ENCODE data around the gene PDE10A. TPM values are rescaled to one million over a fixed set of nuclear protein-coding genes. Genes with fewer than 3 reads are reported as not detected.
A peak's percentile ranks its signal among the peaks of the same experiment; 100 is the strongest.

Gene PDE10A
- total and polyA plus RNA-seq, 5 donors, result 3.6 to 8.5 (median 4.2) TPM

GRCh38 chr6:165345700-165346099 is 317.3 kb downstream of the PDE10A start:
- no peak overlapping the region for H3K27ac ChIP-seq (ENCODE audit: low read length)
- no peaks in the 10 kb centered on the region for H3K4me1 ChIP-seq (ENCODE audit: control insufficient read depth, insufficient read depth, low read length)
- 88% methylated on average over 4 of the region's 4 CpGs for WGBS
- intact Hi-C loops (cut with DNase I), result no loop called here
- no peaks in the 10 kb centered on the region for H3K9me3 ChIP-seq (ENCODE audit: control insufficient read depth, low read length)
- ATAC-seq (no peak), DNase-seq (no peak)
- H3K4me3 ChIP-seq (ENCODE audit: low read length), result no peak overlapping the region
- no peaks in the 10 kb centered on the region for H3K27me3 ChIP-seq (ENCODE audit: control insufficient read depth, insufficient read depth)

- Histone ChIP-seq H3K9me3 (ENCODE audit: control insufficient read depth, low read length) (no peaks in the 10 kb centered on the region), H3K27ac (ENCODE audit: low read length) (no peak overlapping the region), H3K4me1 (ENCODE audit: control insufficient read depth, insufficient read depth, low read length) (no peaks in the 10 kb centered on the region), H3K27me3 (ENCODE audit: control insufficient read depth, insufficient read depth) (no peaks in the 10 kb centered on the region), H3K4me3 (ENCODE audit: low read length) (no peak overlapping the region)
- 83% methylated on average over 5 of the region's 5 CpGs for whole genome bisulfite sequencing
- ATAC-seq, result no peak
- no peak for DNase-seq
- intact Hi-C loops (cut with DNase I), result no loop called here
Observed at GRCh38 chr6:165340532-165340931, 322.5 kb downstream of the PDE10A start.

GRCh38 chr6:165325609-165326008 is 337.4 kb downstream of the PDE10A start:
- H3K9me3 ChIP-seq (ENCODE audit: control insufficient read depth, low read length), result peaks cover 2% of the 10 kb centered on the region
- H3K27ac ChIP-seq (ENCODE audit: low read length), result no peak overlapping the region
- WGBS, result 80% methylated on average over 7 of the region's 7 CpGs
- intact Hi-C loops (cut with DNase I), result no loop called here
- ATAC-seq, result no peak
- DNase-seq, result no peak
- no peaks in the 10 kb centered on the region for H3K4me1 ChIP-seq (ENCODE audit: control insufficient read depth, insufficient read depth, low read length)
- H3K27me3 ChIP-seq (ENCODE audit: control insufficient read depth, insufficient read depth), result no peaks in the 10 kb centered on the region
- H3K4me3 ChIP-seq (ENCODE audit: low read length), result no peak overlapping the region

- Histone ChIP-seq H3K4me1 (ENCODE audit: control insufficient read depth, insufficient read depth, low read length) (no peaks in the 10 kb centered on the region), H3K27me3 (ENCODE audit: control insufficient read depth, insufficient read depth) (no peaks in the 10 kb centered on the region), H3K9me3 (ENCODE audit: control insufficient read depth, low read length) (peaks cover 2% of the 10 kb centered on the region), H3K4me3 (ENCODE audit: low read length) (no peak overlapping the region), H3K27ac (ENCODE audit: low read length) (no peak overlapping the region)
- 97% methylated on average over 1 of the region's 1 CpG for WGBS
- ATAC-seq (no peak), DNase-seq (no peak)
- intact Hi-C loops (cut with DNase I), result no loop called here
Observed at GRCh38 chr6:165321555-165322145, 341.4 kb downstream of the PDE10A start.

GRCh38 chr6:165321150-165321549 is 341.9 kb downstream of the PDE10A start:
- no peak for DNase-seq
- Histone ChIP-seq H3K4me3 (ENCODE audit: low read length) (no peak overlapping the region), H3K4me1 (ENCODE audit: control insufficient read depth, insufficient read depth, low read length) (no peaks in the 10 kb centered on the region), H3K27me3 (ENCODE audit: control insufficient read depth, insufficient read depth) (no peaks in the 10 kb centered on the region), H3K27ac (ENCODE audit: low read length) (no peak overlapping the region), H3K9me3 (ENCODE audit: control insufficient read depth, low read length) (peaks cover 2% of the 10 kb centered on the region)
- WGBS, result 75% methylated on average over 3 of the region's 3 CpGs
- intact Hi-C loops (cut with DNase I), result no loop called here
- no peak for ATAC-seq

- Histone ChIP-seq H3K4me3 (ENCODE audit: low read length) (no peak overlapping the region), H3K9me3 (ENCODE audit: control insufficient read depth, low read length) (peaks cover 2% of the 10 kb centered on the region), H3K27ac (ENCODE audit: low read length) (no peak overlapping the region), H3K4me1 (ENCODE audit: control insufficient read depth, insufficient read depth, low read length) (no peaks in the 10 kb centered on the region), H3K27me3 (ENCODE audit: control insufficient read depth, insufficient read depth) (no peaks in the 10 kb centered on the region)
- intact Hi-C loops (cut with DNase I), result no loop called here
- WGBS, result 86% methylated on average over 14 of the region's 14 CpGs
- DNase-seq, result no peak
- no peak for ATAC-seq
Observed at GRCh38 chr6:165317723-165318122, 345.3 kb downstream of the PDE10A start.

GRCh38 chr6:165308926-165309731 is 353.9 kb downstream of the PDE10A start, which contains the start of gene C6orf118:
TSS of gene C6orf118 (minus strand) at chr6:165309605. CDS start at chr6:165309586, 19 bp downstream.
- intact Hi-C loops (cut with DNase I), result no loop called here
- no peak within 1 kb of the TSS for H3K27ac ChIP-seq (ENCODE audit: low read length)
- peak; percentile 61 to 84 (median 75) for DNase-seq

GRCh38 chr6:165306955-165307354 is 356.1 kb downstream of the PDE10A start:
- WGBS, result 66% methylated on average over 3 of the region's 3 CpGs
- Histone ChIP-seq H3K9me3 (ENCODE audit: control insufficient read depth, low read length) (no peaks in the 10 kb centered on the region), H3K4me1 (ENCODE audit: control insufficient read depth, insufficient read depth, low read length) (no peaks in the 10 kb centered on the region), H3K4me3 (ENCODE audit: low read length) (no peak overlapping the region), H3K27me3 (ENCODE audit: control insufficient read depth, insufficient read depth) (no peaks in the 10 kb centered on the region), H3K27ac (ENCODE audit: low read length) (no peak overlapping the region)
- intact Hi-C loops (cut with DNase I), result no loop called here
- no peak for DNase-seq
- no peak for ATAC-seq

More at GRCh38 chr6:165308926-165309731, 353.9 kb downstream of the PDE10A start, which contains the start of gene C6orf118:
- H3K27me3 ChIP-seq (ENCODE audit: control insufficient read depth, insufficient read depth), result no peaks in the 10 kb centered on the region
- peak; percentile 89 to 94 for ATAC-seq
- H3K9me3 ChIP-seq (ENCODE audit: control insufficient read depth, low read length), result no peaks in the 10 kb centered on the region
- H3K4me1 ChIP-seq (ENCODE audit: control insufficient read depth, insufficient read depth, low read length), result no peaks in the 10 kb centered on the region
- H3K4me3 ChIP-seq (ENCODE audit: low read length), result peak within 1 kb of the TSS; percentile 47
- 7% methylated on average over 35 of the region's 35 CpGs for WGBS

GRCh38 chr6:165301372-165302246 is 361.4 kb downstream of the PDE10A start:
- H3K9me3 ChIP-seq (ENCODE audit: control insufficient read depth, low read length), result no peaks in the 10 kb centered on the region
- ATAC-seq (peak in 1 of 2 donors; percentile 18), DNase-seq (no peak)
- intact Hi-C loops (cut with DNase I), result no loop called here
- H3K27me3 ChIP-seq (ENCODE audit: control insufficient read depth, insufficient read depth), result no peaks in the 10 kb centered on the region
- WGBS, result 93% methylated on average over 38 of the region's 38 CpGs
- no peaks in the 10 kb centered on the region for H3K4me1 ChIP-seq (ENCODE audit: control insufficient read depth, insufficient read depth, low read length)
- no peak overlapping the region for H3K4me3 ChIP-seq (ENCODE audit: low read length)
- no peak overlapping the region for H3K27ac ChIP-seq (ENCODE audit: low read length)

- DNase-seq, result no peak
- Histone ChIP-seq H3K27me3 (ENCODE audit: control insufficient read depth, insufficient read depth) (no peaks in the 10 kb centered on the region), H3K27ac (ENCODE audit: low read length) (no peak overlapping the region), H3K4me1 (ENCODE audit: control insufficient read depth, insufficient read depth, low read length) (no peaks in the 10 kb centered on the region), H3K9me3 (ENCODE audit: control insufficient read depth, low read length) (no peaks in the 10 kb centered on the region), H3K4me3 (ENCODE audit: low read length) (no peak overlapping the region)
- intact Hi-C loops (cut with DNase I), result no loop called here
- no peak for ATAC-seq
- 74% methylated on average over 13 of the region's 13 CpGs for WGBS
Observed at GRCh38 chr6:165300422-165300936, 362.6 kb downstream of the PDE10A start.

Measured in right cardiac atrium (tissue), 5 donors.